Muscle of back (tissue), 11 donors: ENCODE data around the gene CD44. TPM values are rescaled to one million over a fixed set of nuclear protein-coding genes. Genes with fewer than 3 reads are reported as not detected.

ENCODE experiments used
- DNase-seq, 3 donors: peaks; one replicate each; pipeline versions ENCODE4 v3.0.0 to v3.0.0-alpha.2; 2013
- polyA plus RNA-seq, 10 donors: library from polyadenylated mRNA; unstranded; fragments of 120-200 nt; gene quantifications; one replicate each; pipeline ENCODE4 v1.2.1, GENCODE V29; 2013; ENCODE audit not compliant: insufficient read length in 10 of 10

The CD44 gene
- polyA plus RNA-seq, 10 donors, result 134 to 235 (median 162) TPM

DNA sequence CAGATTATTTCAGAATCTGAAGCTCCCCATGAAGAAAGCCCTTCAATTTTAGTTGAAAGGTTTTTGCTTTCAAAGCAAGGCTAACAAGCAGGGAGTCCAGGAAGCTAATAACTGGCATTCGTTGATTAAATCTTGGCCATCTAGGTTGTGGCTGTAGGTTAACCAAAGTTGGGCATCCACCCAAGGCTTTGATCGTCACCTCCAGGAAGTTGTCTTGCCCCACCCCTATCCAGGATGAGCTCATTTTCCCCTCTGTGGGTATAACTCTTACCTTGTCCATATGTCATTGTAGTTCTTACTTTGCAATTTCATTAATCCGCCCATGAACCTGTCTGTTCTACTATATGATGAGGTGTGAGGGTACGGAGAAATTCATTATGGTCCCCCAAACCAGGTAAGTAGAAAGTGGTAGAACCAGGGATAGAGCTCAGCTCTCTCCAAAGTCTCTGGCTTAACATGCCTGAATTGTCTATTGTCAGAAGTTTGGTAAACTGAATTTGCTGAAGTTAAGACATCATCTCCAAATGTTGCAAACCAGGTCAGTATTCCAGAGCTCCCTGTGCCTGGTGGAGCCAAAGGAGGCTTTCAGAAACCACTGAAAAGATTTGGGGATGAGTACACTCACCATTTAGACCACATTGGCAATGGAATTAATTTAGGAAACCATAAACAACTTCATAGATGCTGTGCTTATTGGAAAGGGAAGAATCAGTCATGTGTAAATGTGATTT is 97.1 kb downstream of the CD44 start:
- DNase-seq, result no peak

DNA sequence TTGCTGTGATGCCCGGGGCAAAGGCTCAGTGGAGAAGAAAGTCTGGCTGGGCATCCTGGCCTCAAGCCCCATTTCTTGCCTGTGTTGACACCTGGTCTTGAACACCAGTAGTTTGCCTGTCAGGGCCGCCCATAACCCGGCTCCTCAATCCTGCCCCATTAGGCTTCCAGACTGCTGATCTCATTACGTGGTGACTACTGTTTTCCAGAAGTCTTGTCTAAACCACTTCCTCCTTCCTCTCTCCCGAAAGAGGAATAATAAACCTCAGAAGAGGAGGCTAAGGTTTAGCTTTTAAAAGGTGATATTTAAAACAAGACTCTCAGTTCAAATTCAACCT is 97.7 kb downstream of the CD44 start:
- DNase-seq, result no peak

DNA sequence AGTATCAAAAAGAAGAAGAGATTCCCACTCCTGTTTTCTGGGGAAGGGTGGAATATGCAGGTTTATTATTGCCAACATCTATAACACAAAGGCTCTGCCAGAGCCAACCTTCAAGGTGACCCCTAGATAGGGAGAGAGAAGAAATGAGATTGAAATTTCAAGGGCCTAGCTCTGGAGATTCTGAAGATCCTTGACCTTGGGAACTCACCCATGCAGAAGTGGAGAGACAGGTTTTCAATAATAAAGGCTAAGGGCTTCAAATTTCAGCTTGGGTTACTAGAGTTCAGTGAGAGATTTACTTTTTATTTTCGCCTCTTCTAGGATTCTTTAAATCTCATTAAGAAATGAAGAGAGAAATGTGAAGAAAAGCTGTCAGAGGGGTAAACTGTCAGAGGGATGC is 98.4 kb downstream of the CD44 start:
- no peak for DNase-seq

DNA sequence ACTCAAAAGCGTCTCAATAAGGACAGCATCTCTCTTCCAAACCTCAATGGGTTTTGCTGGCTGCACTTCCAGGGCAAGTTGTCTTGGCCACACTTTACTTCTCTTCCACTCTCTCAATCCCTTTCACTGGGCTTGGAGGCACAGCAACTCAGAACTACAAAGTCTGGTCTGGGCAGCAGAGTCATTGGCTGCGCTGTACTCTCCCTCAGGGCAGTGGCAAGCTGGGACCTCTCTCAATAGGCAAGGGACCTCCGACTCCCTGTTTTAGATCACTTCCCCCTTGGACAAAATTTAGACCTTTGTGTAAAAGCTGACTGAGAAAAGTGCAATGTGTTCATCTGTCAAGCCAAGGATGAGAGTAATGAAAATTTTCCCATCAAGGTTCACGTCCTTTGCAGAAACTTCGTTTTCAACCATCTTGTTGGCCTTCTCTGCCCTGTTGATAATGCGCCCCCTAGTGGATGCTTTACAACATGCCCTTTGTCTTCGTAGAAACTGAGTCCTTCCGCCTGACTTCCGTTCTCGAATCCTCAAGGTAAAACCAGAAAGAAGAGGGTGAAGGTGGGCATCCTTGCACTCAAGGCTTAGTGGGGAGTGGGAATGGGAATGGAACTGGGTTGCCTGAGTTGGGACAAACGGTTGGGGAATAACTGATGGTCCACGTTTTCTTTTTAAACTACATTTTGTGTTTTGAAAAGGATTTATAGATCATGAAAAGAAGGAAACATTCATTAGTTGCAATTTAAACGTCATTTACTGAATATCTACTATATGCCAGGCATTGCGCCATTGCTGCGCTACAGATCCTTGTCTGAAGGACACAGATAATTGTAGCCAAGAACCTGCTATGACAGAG is 99.1 kb downstream of the CD44 start:
- peak; percentile 28 to 54 (median 40) for DNase-seq

DNA sequence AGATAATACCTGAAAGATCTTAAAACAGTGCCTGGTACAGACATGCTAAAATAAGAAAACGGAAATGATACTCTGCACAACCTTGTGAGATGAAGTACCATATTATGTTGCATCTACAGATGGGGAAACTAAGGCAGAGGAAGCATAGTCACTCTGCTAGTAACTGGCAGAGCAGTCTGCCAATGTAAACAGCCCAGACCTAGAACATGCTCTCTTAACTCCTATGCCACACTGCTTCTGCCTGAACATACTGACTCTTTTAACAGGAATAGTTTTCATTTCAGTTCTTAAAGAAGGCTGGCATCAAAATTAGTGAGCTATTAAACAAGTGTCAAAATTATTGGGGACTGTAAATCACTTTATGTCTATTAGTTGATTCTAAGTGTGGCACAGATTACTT is 99.9 kb downstream of the CD44 start:
- DNase-seq, result no peak

DNA sequence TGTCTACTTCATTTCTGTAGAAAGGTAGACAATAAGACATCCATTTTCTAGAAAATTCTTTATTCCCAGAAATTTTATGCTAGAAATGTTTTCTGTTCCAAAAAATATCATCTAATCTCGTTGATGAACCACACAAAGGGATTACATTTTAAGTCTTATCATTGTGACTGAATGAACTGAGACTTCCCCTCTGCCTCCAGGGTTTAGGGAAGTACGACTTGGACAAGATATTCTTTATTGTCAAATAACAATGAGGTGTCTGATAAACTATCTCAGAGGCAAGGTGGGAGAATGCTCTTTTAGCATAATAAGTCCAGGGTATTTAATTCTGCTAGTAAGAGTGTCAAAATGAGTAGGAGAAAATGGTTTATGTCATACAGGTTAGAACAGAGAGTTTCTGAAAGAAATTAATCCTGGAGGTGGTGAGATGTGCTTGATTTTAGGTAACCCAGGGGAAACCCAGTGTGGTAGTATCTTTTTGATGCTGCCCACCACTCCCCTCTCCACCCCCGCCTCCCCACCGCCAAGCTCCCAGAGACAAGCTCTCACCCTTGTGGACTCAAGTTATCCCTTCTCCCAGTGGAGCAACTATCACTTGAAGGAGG is 100.6 kb downstream of the CD44 start:
- DNase-seq, result no peak

DNA sequence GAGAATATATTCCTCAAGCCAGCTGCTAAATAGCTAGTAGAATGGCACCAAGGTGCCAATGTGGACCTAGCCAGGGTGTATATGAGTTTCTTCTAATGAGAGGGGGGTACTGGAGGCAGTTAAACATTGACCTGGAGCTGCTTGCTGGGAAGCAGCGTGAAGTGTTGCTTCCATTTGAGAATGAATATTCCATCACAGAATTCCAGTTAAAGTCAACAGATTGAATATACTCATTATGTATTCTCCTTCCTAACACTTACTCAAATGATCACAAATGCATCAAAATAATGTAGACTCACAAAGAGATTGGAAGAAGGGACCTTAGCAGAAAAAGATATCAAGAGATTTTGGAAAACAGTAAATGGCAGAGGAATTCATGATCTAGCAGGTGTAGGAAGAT is 102.1 kb downstream of the CD44 start:
- no peak for DNase-seq

DNA sequence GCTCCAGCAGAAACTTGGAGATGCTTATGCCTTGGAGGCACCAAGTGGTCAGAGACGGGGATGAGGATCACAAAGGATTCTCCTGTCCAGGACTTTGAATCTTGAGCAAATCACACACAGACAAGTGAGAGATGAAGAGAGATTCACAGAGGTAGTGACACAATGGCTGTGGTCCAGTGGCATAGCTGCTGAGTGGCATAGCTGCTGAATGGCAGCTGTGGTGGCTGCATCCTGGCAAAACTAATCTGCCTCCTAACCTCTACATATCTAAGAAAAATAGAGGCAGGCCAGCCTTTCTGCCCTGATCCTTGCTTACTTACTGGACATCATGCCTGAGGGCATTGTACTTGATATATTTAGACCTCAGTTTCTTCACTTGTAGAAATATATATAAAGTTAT is 102.6 kb downstream of the CD44 start:
- DNase-seq, result no peak

DNA sequence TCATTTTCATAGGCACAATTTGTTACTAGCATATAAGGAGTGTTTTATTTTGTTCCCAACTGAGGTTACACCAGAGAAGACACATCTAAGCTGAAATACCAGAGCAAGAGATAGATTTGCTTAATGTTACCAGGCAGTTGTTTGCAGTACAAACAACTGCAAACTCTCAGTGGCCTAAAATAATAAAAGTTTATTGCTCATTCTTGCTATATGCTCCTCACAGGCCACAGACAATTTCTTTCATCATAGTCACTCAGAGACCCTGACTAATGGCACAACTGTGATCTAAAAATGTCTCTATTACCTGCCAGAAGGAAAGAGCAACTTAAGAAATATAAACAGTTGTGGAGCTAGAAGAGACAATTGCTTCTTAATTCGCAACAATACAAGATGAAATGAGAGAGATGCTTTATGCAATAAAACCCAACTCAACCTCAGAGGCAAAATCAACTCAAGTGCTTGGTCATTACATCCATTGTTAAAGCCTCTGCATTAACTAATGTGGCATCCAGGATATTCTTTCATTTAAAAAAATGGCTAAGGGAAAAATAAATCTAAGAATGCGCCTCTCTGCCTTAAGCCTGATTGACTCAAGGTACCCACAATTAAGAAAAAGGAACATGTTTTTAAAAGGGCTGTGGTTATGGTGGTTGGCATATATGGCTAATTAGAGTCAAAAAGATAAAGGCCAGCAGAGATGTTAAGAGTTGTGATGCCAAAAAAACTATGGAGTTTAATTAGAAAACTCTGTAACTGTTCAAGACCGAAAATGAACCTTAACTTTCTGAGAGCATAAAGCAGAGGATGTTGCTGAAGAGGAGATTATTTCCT is 103.7 kb downstream of the CD44 start:
- no peak for DNase-seq

DNA sequence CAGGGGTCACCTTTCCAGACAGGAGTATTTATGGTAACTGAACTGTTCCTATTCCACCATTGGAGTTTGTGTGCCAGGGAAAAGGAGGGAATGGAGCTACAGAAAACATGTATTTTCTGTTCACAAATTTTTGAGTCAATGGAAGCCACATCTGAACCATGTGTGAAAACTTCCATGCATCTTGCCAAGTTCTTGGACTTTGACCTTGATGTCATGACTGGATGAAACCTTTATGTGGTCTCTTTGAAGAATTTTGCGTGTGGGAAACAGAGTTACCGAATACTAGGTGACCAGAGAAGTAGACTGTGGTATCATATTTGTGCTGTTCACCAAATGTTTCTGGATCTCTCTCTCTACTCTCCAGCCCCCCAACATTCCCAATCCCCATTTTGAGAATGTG is 104.8 kb downstream of the CD44 start:
- no peak for DNase-seq

DNA sequence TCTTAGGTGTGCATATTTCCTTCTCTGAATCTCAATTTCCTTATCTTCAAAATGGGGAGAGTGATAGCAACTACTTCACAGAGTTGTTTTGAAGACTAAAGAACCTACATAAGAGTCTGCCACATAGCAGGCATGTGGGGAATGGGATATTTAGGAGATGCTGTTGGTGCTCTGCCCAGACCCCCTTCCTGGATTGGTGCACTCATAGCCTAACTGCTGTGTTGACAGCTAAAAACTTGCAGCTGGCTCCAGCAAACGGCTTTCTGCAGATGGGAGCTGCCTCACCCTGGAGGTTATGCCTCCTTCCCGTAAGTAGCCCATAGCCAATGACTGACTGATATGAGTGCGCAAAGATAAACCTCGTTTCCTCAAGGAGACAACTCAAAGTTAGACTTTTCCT is 106.1 kb downstream of the CD44 start:
- no peak for DNase-seq

DNA sequence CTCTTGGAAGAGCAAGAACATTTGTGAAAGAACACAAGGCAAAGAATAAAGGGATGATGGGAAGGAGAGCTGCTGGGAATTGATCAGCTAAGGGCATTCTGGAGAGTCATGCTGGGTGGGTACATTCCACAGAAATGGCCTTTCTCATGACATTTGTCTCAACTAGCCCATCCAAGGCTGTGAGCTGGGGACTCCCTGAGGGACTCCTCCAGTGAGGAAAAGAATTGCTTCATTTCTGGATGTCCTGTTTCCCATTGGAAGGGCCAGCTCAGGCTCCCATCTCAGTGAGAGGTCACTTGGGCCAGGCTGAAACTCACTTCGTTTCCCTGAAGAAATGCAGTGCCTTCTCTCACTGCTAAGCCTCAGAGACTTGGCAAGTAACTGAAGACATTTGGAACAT is 106.8 kb downstream of the CD44 start:
- DNase-seq, result no peak

DNA sequence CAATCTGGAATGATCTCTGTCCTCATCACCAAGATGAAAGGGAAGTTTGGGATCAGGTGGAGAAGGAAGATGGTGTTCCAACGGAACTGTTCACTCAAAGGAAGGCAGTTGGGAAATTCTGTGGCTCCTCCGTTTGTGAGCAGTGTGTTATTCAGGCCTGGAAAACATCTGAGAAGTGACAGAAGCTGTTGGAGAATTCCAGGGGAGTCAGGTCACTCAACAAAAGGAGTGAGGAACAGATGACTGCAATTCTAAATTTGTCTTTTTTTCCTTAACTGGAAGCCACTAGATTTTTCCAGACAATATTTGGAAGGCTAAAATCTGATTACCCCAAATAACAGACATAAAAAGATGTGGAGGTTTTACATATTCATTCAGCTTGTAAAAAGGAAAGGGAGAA is 107.8 kb downstream of the CD44 start:
- peak; percentile 66 to 70 (median 69) for DNase-seq

DNA sequence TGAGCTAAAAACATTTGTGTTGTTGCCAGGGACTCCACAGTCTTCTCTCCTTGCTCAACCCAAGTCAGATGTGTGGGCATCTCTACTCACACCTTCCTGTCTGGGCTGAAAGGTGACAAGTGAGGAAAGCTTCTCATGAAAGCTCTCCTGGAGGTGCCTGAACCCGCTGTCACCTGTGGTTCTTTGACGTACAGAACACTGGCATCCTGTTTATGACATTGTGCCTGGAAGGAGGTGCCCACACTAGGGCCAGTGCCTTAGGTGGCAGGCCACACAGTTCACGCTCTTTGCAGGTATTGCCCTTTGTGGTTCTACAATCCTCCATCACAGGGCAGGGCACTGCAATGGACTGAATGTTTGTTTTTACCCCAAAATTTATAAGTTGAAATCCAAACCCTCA is 108.5 kb downstream of the CD44 start:
- no peak for DNase-seq

DNA sequence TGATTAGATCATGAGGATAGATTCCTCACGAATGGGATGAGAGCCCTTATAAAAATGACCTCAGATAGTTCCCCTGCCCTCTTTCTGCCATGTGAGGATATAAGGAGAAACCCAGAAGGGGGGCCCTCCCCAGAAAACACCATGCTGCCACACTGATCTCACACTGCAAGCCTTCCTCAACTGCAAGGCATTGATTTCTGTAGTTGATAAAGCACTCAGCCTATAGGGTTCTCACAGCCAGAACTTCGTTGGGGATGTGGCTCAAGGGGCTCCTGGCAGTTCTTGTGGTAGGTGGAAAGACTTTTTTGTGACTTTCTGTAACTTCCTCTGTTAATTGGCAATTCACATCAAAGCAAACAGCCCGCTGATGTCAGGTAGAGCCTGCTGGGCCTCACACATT is 108.9 kb downstream of the CD44 start:
- DNase-seq, result no peak

DNA sequence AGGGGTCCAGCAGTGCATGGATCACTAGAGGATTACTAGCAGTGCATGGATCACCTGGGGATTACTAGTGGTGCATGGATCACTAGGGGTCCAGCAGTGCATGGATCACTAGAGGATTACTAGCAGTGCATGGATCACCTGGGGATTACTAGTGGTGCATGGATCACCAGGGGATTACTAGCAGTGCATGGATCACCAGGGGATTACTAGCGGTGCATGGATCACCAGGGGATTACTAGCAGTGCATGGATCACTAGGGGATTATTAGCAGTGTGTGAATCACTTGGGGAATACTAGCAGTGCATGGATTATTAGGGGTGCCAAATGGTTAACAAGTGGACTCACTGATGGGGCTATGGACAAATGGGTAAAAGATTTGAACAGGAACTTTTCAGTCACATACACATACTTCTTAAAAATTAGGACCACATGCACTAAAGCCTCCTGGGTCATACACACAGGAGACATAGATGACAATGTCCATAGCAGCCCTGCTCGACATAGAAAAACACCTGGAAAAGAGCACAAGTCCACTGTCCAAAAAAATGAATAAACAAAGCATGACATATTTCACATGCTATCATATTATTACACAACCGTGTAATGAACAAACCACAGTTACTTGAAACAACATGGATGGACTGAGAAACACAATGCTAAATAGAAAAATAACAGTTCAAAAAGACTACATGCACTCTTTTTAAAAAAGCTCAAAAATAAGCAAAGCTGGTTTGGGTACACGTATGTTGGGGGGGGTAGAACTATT is 109.8 kb downstream of the CD44 start:
- DNase-seq, result no peak

DNA sequence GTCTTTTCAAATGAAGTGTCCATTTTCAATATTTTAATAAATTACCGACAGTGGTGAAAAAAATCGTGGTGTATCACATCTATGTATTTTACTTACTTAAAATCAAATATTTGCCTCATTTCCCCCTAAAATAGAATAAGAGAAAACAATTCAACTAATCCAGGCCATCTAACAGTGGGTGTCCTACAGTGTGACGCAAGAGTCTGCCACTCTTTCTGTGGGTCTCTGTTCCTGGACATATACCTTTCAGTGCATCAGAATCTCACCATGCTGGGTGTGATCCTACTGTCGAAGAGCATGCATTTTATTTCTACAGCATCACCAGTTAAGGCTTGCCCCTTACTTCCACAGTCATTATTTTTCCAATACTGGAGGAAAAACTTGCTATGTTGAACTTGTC is 111.2 kb downstream of the CD44 start:
- DNase-seq, result no peak

DNA sequence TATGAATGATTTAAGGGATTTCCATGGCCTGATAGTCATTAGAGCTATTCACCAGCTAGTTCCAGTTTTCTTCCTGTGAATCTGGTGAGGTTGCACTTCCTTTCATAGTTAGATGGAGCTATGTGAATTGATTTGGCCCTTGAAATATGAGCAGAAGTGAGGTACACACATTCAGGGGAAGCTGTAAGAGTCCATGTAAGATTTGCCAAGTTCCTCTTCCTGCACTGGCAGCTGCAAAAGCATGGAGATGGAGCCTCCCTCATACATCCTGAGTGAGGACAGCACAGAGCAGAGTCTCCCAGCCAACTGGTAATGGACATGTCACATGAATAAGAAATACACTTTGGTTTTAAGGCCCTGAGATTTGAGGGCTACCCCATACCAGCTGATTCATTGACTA is 111.7 kb downstream of the CD44 start:
- peak in 1 of 3 donors; percentile 40 for DNase-seq

DNA sequence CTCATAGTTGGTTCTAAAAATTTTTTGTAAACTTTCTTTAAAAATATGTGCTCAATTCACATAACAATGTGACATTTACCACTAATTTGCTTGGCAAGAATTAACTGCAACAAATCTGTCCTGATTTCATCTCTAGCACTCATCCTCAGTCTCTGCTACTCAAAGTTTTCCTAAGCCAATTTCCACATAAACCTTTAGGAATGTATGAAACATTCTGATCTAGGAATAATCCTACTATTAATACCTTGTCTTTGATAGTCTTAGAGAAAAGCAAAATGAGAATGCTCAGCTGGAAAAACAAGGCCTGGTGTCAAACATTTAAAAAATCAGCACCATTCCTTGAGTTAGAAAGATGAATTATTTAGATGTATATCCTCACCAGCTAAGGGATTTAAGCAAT is 114.3 kb downstream of the CD44 start:
- DNase-seq, result peak in 1 of 3 donors; percentile 61

DNA sequence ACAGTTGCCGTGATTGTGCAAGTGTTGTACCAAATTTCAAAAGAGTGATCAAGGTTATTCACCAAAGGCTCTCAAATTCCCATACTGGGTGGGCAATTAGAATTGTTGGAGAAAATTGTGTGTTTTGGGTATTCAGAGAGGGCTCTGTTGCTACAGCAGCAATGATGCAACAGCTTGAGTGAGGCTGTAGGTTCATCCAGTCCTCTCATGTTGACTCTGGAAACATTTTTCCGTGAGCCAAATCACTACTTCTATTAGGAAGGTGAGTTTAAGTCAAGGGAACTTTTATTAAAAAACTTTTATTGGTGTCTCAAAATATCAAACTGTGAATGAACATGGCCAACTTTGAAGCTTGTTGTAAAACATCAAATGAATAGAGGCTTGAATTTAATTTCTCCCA is 116.5 kb downstream of the CD44 start:
- no peak for DNase-seq

DNA sequence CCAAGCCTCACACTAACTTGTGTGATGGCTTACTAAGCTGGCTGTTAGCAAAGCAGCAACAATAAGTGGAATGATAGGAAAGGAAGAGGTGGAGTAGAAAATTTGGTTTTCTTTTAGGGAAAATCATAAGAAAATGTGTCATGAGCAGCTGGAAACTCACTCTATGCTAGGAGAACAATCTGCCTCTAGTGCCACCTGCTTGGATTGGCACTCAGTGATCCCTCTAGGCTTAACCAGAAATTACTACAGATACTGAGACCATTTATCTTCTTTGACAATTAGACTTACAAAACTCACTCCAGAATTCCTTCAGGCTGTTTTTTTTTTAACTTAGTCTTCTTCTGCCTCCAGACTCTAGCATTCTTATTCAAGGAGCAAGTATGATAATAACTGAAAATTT is 117.3 kb downstream of the CD44 start:
- DNase-seq, result no peak
